WTC11 (cell line): Measurements from ENCODE around the gene ARHGAP40. TPM values are rescaled to one million over a fixed set of nuclear protein-coding genes. Genes with fewer than 3 reads are reported as not detected.

Experiments used
- ATAC-seq: fragments of 200-7000 bp; cut with Tn5 transposase; 2 replicates; pipeline ENCODE4 v1.10.0; 2021; ENCODE audit warnings: mild to moderate bottlenecking, moderate library complexity
- CTCF ChIA-PET: fragments of 300-600 bp; sonication (Branson Sonifier 250); formaldehyde crosslinking; loops from one replicate; lab custom pipeline; 2021; ENCODE audit warnings: antibody characterized with exemption; lab: Charles Lee
- POLR2A ChIA-PET: fragments of 350-600 bp; sonication (Branson Sonifier 250); formaldehyde crosslinking; loops from one replicate; lab custom pipeline; 2021; ENCODE audit warnings: antibody characterized with exemption; lab: Charles Lee
- DNase-seq: peaks from one replicate; pipeline ENCODE4 v3.0.0; 2021; ENCODE audit warnings: low spot score
- H3K27ac Mint-ChIP-seq: 2 replicates; pipeline ENCODE4 v1.8.0; 2021; ENCODE audit warnings: mixed read lengths
- H3K27me3 Mint-ChIP-seq: 2 replicates; pipeline ENCODE4 v1.8.0; 2021; ENCODE audit warnings: low read depth, mild to moderate bottlenecking, moderate library complexity, mixed read lengths
- H3K36me3 Mint-ChIP-seq: 2 replicates; pipeline ENCODE4 v1.8.0; 2021; ENCODE audit warnings: mixed read lengths
- H3K4me1 Mint-ChIP-seq: 2 replicates; pipeline ENCODE4 v1.8.0; 2022; ENCODE audit warnings: mixed read lengths
- H3K4me3 Mint-ChIP-seq: 2 replicates; pipeline ENCODE4 v1.8.0; 2021; ENCODE audit warnings: mild to moderate bottlenecking, moderate library complexity, mixed read lengths
- H3K9me3 Mint-ChIP-seq: 2 replicates; pipeline ENCODE4 v1.8.0; 2021; ENCODE audit warnings: mixed read lengths
- CREM ChIP-seq: sonication (generic); formaldehyde crosslinking; IDR thresholded peaks from 2 replicates; pipeline ENCODE4 v1.8.1; 2022; ENCODE audit warnings: mild to moderate bottlenecking, missing genetic modification reagents, moderate library complexity
- FOXK1 ChIP-seq: sonication (generic); formaldehyde crosslinking; IDR thresholded peaks from 2 replicates; pipeline ENCODE4 v1.8.0; 2022; ENCODE audit warnings: mild to moderate bottlenecking, moderate library complexity, missing genetic modification reagents
- FOXP1 ChIP-seq: sonication (generic); formaldehyde crosslinking; IDR thresholded peaks from 2 replicates; pipeline ENCODE4 v1.8.0; 2022; ENCODE audit warnings: missing genetic modification reagents, mild to moderate bottlenecking, moderate library complexity, borderline replicate concordance
- GABPB1 ChIP-seq: sonication (generic); formaldehyde crosslinking; IDR thresholded peaks from 2 replicates; pipeline ENCODE4 v1.8.1; 2023; ENCODE audit warnings: mild to moderate bottlenecking, missing genetic modification reagents
- JAZF1 ChIP-seq: fragments of 250-450 bp; sonication (Bioruptor Pico); IDR thresholded peaks from 2 replicates; pipeline ENCODE4 v1.9.0; 2021; ENCODE audit warnings: moderate library complexity, mild to moderate bottlenecking, inconsistent platforms
- NR1H2 ChIP-seq: sonication (generic); formaldehyde crosslinking; IDR thresholded peaks from 2 replicates; pipeline ENCODE4 v1.9.0; 2021; ENCODE audit warnings: mild to moderate bottlenecking, moderate library complexity, missing genetic modification reagents
- NR3C1 ChIP-seq: sonication (generic); formaldehyde crosslinking; conservative IDR thresholded peaks from 2 replicates; pipeline ENCODE4 v1.8.1; 2023; ENCODE audit warnings: low read depth, mild to moderate bottlenecking, missing genetic modification reagents
- ZNF232 ChIP-seq: sonication (generic); formaldehyde crosslinking; IDR thresholded peaks from 2 replicates; pipeline ENCODE4 v1.8.0; 2022; ENCODE audit warnings: mild to moderate bottlenecking, missing genetic modification reagents
- ZNF317 ChIP-seq: sonication (generic); formaldehyde crosslinking; IDR thresholded peaks from 2 replicates; pipeline ENCODE4 v1.8.1; 2023; ENCODE audit warnings: low read depth, mild to moderate bottlenecking, moderate library complexity, missing genetic modification reagents, borderline replicate concordance
- ZNF396 ChIP-seq: fragments of 250-450 bp; sonication (Bioruptor Pico); IDR thresholded peaks from 2 replicates; pipeline ENCODE4 v1.8.0; 2021; ENCODE audit warnings: mild to moderate bottlenecking, moderate library complexity, borderline replicate concordance
- total RNA-seq: library from RNA; stranded (reverse); gene quantifications from 3 replicates; pipeline ENCODE4 v1.2.3, GENCODE V29; 2021
- TF ChIP-seq, protein P1 (sequence below): sonication (generic); formaldehyde crosslinking; IDR thresholded peaks from 2 replicates; pipeline ENCODE4 v1.8.0; 2022; ENCODE audit warnings: mild to moderate bottlenecking, missing genetic modification reagents
- TF ChIP-seq, protein P2 (sequence below): sonication (generic); formaldehyde crosslinking; IDR thresholded peaks from 2 replicates; pipeline ENCODE4 v1.8.1; 2023; ENCODE audit warnings: mild to moderate bottlenecking, missing genetic modification reagents, moderate library complexity
- TF ChIP-seq, protein P3 (sequence below): sonication (generic); formaldehyde crosslinking; IDR thresholded peaks from 2 replicates; pipeline ENCODE4 v1.8.1; 2022; ENCODE audit warnings: low read depth, missing genetic modification reagents, borderline replicate concordance
- TF ChIP-seq, protein P4 (sequence below): sonication (generic); formaldehyde crosslinking; IDR thresholded peaks from 2 replicates; pipeline ENCODE4 v1.8.0; 2022; ENCODE audit warnings: mild to moderate bottlenecking, missing genetic modification reagents
- TF ChIP-seq, protein P5 (sequence below): sonication (generic); formaldehyde crosslinking; IDR thresholded peaks from 2 replicates; pipeline ENCODE4 v1.8.0; 2022; ENCODE audit warnings: mild to moderate bottlenecking, missing genetic modification reagents
- TF ChIP-seq, protein P6 (sequence below): fragments of 250-450 bp; sonication (Bioruptor Pico); IDR thresholded peaks from 2 replicates; pipeline ENCODE4 v1.9.0; 2021; ENCODE audit warnings: mild to moderate bottlenecking

The ARHGAP40 gene
- total RNA-seq, 1 experiment from 2014 or later: 0.72 TPM

DNA sequence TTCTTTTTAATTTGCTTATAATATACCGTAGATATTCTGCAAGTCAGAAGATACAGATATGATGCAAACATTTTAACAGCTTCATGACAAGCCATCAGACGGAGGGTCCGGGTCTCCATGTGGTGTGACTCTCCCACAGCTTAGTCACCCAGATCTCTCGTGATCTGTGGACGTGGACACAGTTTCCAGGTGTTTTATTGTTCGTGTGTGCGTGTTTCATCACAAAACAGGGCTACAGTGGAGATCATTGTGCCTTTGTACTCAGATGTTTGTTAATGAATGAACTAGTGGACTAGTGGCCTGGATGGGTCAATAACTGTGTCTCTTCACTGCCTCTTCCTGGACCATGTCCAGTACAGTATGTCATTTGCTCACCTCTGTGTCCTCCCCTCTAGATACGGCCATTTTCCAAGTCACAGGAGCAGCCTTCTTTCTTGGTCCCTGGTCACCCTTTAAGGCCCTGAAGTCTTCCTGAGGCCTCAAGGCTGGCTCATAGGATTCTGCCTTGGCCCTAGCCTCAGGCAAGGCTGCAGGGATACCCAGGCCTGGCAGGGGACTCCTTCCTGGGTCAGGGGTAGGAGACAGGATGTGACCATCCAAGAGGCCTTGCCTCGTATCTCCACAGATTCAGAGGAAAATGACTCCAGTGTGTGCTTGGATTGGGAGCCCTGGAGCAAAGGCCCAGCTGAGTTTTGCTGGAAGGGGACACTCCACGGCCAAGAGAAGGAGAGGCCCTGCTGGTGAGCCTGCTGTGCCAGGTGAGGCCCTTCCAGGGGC, 16.0 kb upstream of the ARHGAP40 start:
- DNase-seq (no peak), ATAC-seq (no peak)
- Mint-ChIP-seq H3K4me1 (peaks cover 7% of the 10 kb centered on the region; the same call in 1 of the 2 replicates), H3K27me3 (no peaks in the 10 kb centered on the region), H3K36me3 (no peaks in the 10 kb centered on the region), H3K4me3 (no peak overlapping the region), H3K27ac (no peak overlapping the region), H3K9me3 (no peaks in the 10 kb centered on the region)
- POLR2A ChIA-PET: no interaction called here
- TF ChIP-seq, protein P1, sequence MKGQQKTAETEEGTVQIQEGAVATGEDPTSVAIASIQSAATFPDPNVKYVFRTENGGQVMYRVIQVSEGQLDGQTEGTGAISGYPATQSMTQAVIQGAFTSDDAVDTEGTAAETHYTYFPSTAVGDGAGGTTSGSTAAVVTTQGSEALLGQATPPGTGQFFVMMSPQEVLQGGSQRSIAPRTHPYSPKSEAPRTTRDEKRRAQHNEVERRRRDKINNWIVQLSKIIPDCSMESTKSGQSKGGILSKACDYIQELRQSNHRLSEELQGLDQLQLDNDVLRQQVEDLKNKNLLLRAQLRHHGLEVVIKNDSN (CRISPR knock-in tag): no peak
- TF ChIP-seq GABPB1: peak; percentile 76; the same call in 1 of the 2 replicates
- CTCF ChIA-PET: no interaction called here

DNA sequence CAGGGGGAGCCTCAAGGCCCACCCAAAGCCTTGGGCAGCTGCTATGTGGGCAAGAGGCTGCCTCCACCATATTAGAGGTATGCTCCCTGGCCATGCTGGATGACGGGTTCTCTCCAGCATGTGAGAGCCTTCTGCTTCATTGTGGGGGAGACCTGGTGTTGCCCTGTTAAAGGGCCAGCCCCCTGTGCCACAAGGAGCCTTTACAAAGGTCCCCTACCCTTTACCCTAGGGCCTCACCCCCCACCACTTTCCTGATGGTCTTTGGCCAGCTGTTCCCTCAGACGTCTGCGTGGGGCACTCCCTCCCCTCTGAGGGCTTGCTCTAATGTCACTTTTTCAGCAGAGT, 15.5 kb upstream of the ARHGAP40 start:
- ATAC-seq (no peak), DNase-seq (no peak)
- no peaks in the 10 kb centered on the region for H3K9me3 Mint-ChIP-seq
- TF ChIP-seq FOXP1 (CRISPR knock-in tag) (no peak), JAZF1 (CRISPR knock-in tag) (no peak), NR1H2 (CRISPR knock-in tag) (no peak), ZNF232 (no peak), FOXK1 (no peak), CREM (no peak), NR3C1 (no peak), ZNF317 (CRISPR knock-in tag) (no peak), ZNF396 (no peak)
- TF ChIP-seq, protein P2, sequence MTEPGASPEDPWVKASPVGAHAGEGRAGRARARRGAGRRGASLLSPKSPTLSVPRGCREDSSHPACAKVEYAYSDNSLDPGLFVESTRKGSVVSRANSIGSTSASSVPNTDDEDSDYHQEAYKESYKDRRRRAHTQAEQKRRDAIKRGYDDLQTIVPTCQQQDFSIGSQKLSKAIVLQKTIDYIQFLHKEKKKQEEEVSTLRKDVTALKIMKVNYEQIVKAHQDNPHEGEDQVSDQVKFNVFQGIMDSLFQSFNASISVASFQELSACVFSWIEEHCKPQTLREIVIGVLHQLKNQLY (CRISPR knock-in tag): no peak
- TF ChIP-seq, protein P3, sequence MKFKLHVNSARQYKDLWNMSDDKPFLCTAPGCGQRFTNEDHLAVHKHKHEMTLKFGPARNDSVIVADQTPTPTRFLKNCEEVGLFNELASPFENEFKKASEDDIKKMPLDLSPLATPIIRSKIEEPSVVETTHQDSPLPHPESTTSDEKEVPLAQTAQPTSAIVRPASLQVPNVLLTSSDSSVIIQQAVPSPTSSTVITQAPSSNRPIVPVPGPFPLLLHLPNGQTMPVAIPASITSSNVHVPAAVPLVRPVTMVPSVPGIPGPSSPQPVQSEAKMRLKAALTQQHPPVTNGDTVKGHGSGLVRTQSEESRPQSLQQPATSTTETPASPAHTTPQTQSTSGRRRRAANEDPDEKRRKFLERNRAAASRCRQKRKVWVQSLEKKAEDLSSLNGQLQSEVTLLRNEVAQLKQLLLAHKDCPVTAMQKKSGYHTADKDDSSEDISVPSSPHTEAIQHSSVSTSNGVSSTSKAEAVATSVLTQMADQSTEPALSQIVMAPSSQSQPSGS (CRISPR knock-in tag): no peak
- TF ChIP-seq, protein P4, sequence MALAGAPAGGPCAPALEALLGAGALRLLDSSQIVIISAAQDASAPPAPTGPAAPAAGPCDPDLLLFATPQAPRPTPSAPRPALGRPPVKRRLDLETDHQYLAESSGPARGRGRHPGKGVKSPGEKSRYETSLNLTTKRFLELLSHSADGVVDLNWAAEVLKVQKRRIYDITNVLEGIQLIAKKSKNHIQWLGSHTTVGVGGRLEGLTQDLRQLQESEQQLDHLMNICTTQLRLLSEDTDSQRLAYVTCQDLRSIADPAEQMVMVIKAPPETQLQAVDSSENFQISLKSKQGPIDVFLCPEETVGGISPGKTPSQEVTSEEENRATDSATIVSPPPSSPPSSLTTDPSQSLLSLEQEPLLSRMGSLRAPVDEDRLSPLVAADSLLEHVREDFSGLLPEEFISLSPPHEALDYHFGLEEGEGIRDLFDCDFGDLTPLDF (CRISPR knock-in tag): no peak
- TF ChIP-seq, protein P5, sequence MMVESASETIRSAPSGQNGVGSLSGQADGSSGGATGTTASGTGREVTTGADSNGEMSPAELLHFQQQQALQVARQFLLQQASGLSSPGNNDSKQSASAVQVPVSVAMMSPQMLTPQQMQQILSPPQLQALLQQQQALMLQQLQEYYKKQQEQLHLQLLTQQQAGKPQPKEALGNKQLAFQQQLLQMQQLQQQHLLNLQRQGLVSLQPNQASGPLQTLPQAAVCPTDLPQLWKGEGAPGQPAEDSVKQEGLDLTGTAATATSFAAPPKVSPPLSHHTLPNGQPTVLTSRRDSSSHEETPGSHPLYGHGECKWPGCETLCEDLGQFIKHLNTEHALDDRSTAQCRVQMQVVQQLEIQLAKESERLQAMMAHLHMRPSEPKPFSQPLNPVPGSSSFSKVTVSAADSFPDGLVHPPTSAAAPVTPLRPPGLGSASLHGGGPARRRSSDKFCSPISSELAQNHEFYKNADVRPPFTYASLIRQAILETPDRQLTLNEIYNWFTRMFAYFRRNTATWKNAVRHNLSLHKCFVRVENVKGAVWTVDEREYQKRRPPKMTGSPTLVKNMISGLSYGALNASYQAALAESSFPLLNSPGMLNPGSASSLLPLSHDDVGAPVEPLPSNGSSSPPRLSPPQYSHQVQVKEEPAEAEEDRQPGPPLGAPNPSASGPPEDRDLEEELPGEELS: no peak
- TF ChIP-seq, protein P6, sequence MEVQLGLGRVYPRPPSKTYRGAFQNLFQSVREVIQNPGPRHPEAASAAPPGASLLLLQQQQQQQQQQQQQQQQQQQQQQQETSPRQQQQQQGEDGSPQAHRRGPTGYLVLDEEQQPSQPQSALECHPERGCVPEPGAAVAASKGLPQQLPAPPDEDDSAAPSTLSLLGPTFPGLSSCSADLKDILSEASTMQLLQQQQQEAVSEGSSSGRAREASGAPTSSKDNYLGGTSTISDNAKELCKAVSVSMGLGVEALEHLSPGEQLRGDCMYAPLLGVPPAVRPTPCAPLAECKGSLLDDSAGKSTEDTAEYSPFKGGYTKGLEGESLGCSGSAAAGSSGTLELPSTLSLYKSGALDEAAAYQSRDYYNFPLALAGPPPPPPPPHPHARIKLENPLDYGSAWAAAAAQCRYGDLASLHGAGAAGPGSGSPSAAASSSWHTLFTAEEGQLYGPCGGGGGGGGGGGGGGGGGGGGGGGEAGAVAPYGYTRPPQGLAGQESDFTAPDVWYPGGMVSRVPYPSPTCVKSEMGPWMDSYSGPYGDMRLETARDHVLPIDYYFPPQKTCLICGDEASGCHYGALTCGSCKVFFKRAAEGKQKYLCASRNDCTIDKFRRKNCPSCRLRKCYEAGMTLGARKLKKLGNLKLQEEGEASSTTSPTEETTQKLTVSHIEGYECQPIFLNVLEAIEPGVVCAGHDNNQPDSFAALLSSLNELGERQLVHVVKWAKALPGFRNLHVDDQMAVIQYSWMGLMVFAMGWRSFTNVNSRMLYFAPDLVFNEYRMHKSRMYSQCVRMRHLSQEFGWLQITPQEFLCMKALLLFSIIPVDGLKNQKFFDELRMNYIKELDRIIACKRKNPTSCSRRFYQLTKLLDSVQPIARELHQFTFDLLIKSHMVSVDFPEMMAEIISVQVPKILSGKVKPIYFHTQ (CRISPR knock-in tag): no peak
- H3K4me3 Mint-ChIP-seq: no peak overlapping the region
- no peak overlapping the region for H3K27ac Mint-ChIP-seq
- CTCF ChIA-PET: no interaction called here
- no peaks in the 10 kb centered on the region for H3K36me3 Mint-ChIP-seq
- POLR2A ChIA-PET: no interaction called here
- peaks cover 4% of the 10 kb centered on the region; the same call in 1 of the 2 replicates for H3K4me1 Mint-ChIP-seq
- H3K27me3 Mint-ChIP-seq: no peaks in the 10 kb centered on the region
